Neural cell (in vitro differentiated cells): ENCODE results near the gene POU6F2. TPM values are rescaled to one million over a fixed set of nuclear protein-coding genes. Genes with fewer than 3 reads are reported as not detected.

Source experiments
- H2AFZ ChIP-seq: fragments of 200-600, 300-800 bp; sonication (generic), shearing (Covaris generic); 2 replicates; pipeline ENCODE4 v1.6.0; 2014; ENCODE audit warnings: low read depth, mild to moderate bottlenecking, antibody characterized with exemption, low read length, moderate library complexity
- H3F3A ChIP-seq: fragments of 200-600 bp; shearing (Covaris generic); 2 replicates; pipeline ENCODE4 v1.6.1; 2016; ENCODE audit warnings: mild to moderate bottlenecking, moderate library complexity, mixed read lengths, antibody characterized with exemption, low read length; ENCODE audit not compliant: insufficient read depth, poor library complexity, severe bottlenecking
- H3K27ac ChIP-seq: fragments of 200-600, 300-800 bp; sonication (generic), shearing (Covaris generic); 2 replicates; pipeline ENCODE4 v1.5.1; 2014; ENCODE audit warnings: mild to moderate bottlenecking, low read length, moderate library complexity
- H3K27me3 ChIP-seq: fragments of 300-800, 200-600 bp; sonication (generic), shearing (Covaris generic); 2 replicates; pipeline ENCODE4 v1.6.0; 2014; ENCODE audit warnings: mild to moderate bottlenecking, low read depth, low read length, moderate library complexity; ENCODE audit not compliant: insufficient read depth
- H3K36me3 ChIP-seq: fragments of 300-800, 200-600 bp; sonication (generic), shearing (Covaris generic); 2 replicates; pipeline ENCODE4 v1.5.1; 2014; ENCODE audit warnings: mild to moderate bottlenecking, antibody characterized with exemption, low read length, moderate library complexity; ENCODE audit not compliant: insufficient read depth
- H3K4me2 ChIP-seq: fragments of 300-800, 200-600 bp; sonication (generic), shearing (Covaris generic); 2 replicates; pipeline ENCODE4 v1.6.0; 2014; ENCODE audit warnings: mild to moderate bottlenecking, low read length
- H3K4me3 ChIP-seq: fragments of 300-800, 200-600 bp; sonication (generic), shearing (Covaris generic); 2 replicates; pipeline ENCODE4 v1.5.1; 2014; ENCODE audit warnings: mild to moderate bottlenecking, low read length, moderate library complexity
- H3K79me2 ChIP-seq: fragments of 200-600 bp; shearing (Covaris generic); replicated peaks from 2 replicates; pipeline ENCODE4 v1.6.0; 2014; ENCODE audit warnings: mild to moderate bottlenecking, low read length, moderate library complexity; ENCODE audit not compliant: insufficient read depth
- H3K9ac ChIP-seq: fragments of 300-800, 200-600 bp; sonication (generic), shearing (Covaris generic); 2 replicates; pipeline ENCODE4 v1.6.1; 2016; ENCODE audit warnings: mild to moderate bottlenecking, low read length, mixed read lengths
- H3K9me2 ChIP-seq: fragments of 200-600 bp; shearing (Covaris generic); 2 replicates; pipeline ENCODE4 v1.6.1; 2016; ENCODE audit warnings: mild to moderate bottlenecking, low read length, mixed read lengths; ENCODE audit not compliant: insufficient read depth
- H3K9me3 ChIP-seq: fragments of 200-600, 300-800 bp; sonication (generic), shearing (Covaris generic); 2 replicates; pipeline ENCODE4 v1.6.1; 2016; ENCODE audit warnings: mild to moderate bottlenecking, mixed run types, low read length, moderate library complexity, mixed read lengths
- H4K20me1 ChIP-seq: fragments of 200-600 bp; shearing (Covaris generic); 2 replicates; pipeline ENCODE4 v1.6.1; 2016; ENCODE audit warnings: mild to moderate bottlenecking, mixed run types; ENCODE audit not compliant: insufficient read depth
- CTCF ChIP-seq: fragments of 450-650 bp; IDR thresholded peaks from 2 replicates; pipeline ENCODE4 v1.5.1; 2014; ENCODE audit warnings: antibody characterized with exemption, mild to moderate bottlenecking, moderate library complexity; ENCODE audit not compliant: poor library complexity, severe bottlenecking
- EP300 ChIP-seq: fragments of 450-650 bp; conservative IDR thresholded peaks from 2 replicates; pipeline ENCODE4 v1.6.1; 2014; ENCODE audit warnings: antibody characterized with exemption, mild to moderate bottlenecking, moderate library complexity; ENCODE audit not compliant: poor library complexity, severe bottlenecking
- EZH2 ChIP-seq: fragments of 200-600, 300-800 bp; shearing (Covaris generic), sonication (generic); IDR thresholded peaks from 2 replicates; pipeline ENCODE4 v1.6.1; 2014; ENCODE audit warnings: antibody characterized with exemption, low read length, borderline replicate concordance, mild to moderate bottlenecking; ENCODE audit not compliant: insufficient read depth, poor library complexity, severe bottlenecking
- MXI1 ChIP-seq: fragments of 450-650 bp; conservative IDR thresholded peaks from 2 replicates; pipeline ENCODE4 v1.6.1; 2014; ENCODE audit warnings: antibody characterized with exemption, mild to moderate bottlenecking; ENCODE audit not compliant: poor library complexity, severe bottlenecking
- POLR2AphosphoS5 ChIP-seq: IDR thresholded peaks from 2 replicates; pipeline ENCODE4 v1.6.1; 2012
- RAD21 ChIP-seq: fragments of 450-650 bp; conservative IDR thresholded peaks from 2 replicates; pipeline ENCODE4 v1.6.1; 2014; ENCODE audit warnings: antibody characterized with exemption, mild to moderate bottlenecking, moderate library complexity
- REST ChIP-seq: IDR thresholded peaks from 2 replicates; pipeline ENCODE4 v1.6.1; 2012; ENCODE audit warnings: borderline replicate concordance
- SMC3 ChIP-seq: fragments of 450-650 bp; conservative IDR thresholded peaks from 2 replicates; pipeline ENCODE4 v1.6.1; 2014; ENCODE audit warnings: antibody characterized with exemption, mild to moderate bottlenecking, moderate library complexity; ENCODE audit not compliant: poor library complexity
- TAF1 ChIP-seq: IDR thresholded peaks from 2 replicates; pipeline ENCODE4 v1.6.1; 2012; ENCODE audit warnings: low read depth
- polyA plus RNA-seq: library from polyadenylated mRNA; depleted of rRNA; stranded (reverse); fragments of >200 nt; gene quantifications from 2 replicates; pipeline ENCODE4 v1.2.3, GENCODE V29; 2014

The POU6F2 gene
- polyA plus RNA-seq, 1 donor from 2014 or later: 2.8 TPM

- no peaks in the 10 kb centered on the region for H3K9me2 ChIP-seq
- no peaks in the 10 kb centered on the region for H3K36me3 ChIP-seq
- no peaks in the 10 kb centered on the region for H3K27me3 ChIP-seq
- no peaks in the 10 kb centered on the region for H3F3A ChIP-seq
- no peak overlapping the region for H3K4me2 ChIP-seq
- H3K27ac ChIP-seq: no peak overlapping the region
- no peaks in the 10 kb centered on the region for H3K9me3 ChIP-seq
- H3K9ac ChIP-seq: no peak overlapping the region
- no peaks in the 10 kb centered on the region for H3K79me2 ChIP-seq
- H2AFZ ChIP-seq: no peak overlapping the region
- no peaks in the 10 kb centered on the region for H4K20me1 ChIP-seq
- H3K4me3 ChIP-seq: no peak overlapping the region
- TF ChIP-seq CTCF (no peak), SMC3 (no peak), REST (no peak), MXI1 (no peak), TAF1 (no peak), EZH2 (no peak), EP300 (no peak), RAD21 (no peak), POLR2AphosphoS5 (no peak)
Observed at GRCh38 chr7:39407723-39408122, 430.0 kb downstream of the POU6F2 start.

GRCh38 chr7:39408906-39409305 lies 431.2 kb downstream of the POU6F2 start:
- Histone ChIP-seq H3K9ac (no peak overlapping the region), H3K4me2 (no peak overlapping the region), H3K9me2 (no peaks in the 10 kb centered on the region), H4K20me1 (no peaks in the 10 kb centered on the region), H3K27me3 (peaks cover 5% of the 10 kb centered on the region), H3K4me3 (no peak overlapping the region), H3K79me2 (no peaks in the 10 kb centered on the region), H3K36me3 (no peaks in the 10 kb centered on the region), H3K27ac (no peak overlapping the region), H2AFZ (no peak overlapping the region), H3K9me3 (no peaks in the 10 kb centered on the region), H3F3A (no peaks in the 10 kb centered on the region)
- TF ChIP-seq EP300 (no peak), POLR2AphosphoS5 (no peak), SMC3 (no peak), RAD21 (no peak), CTCF (no peak), MXI1 (no peak), EZH2 (no peak), TAF1 (no peak), REST (no peak)
